ENCODE results near the gene KCNK4. TPM values are rescaled to one million over a fixed set of nuclear protein-coding genes. Genes with fewer than 3 reads are reported as not detected.

KCNK4 gene
- polyA plus RNA-seq, 2 of the 4 experiments (the other 2 are of a cell fraction): 0.12 TPM; not detected in 1

GRCh38 chr11:64296236-64296635, 5.1 kb downstream of the KCNK4 start:
- no peaks in the 10 kb centered on the region for H3K9me3 ChIP-seq
- DNase-seq (ENCODE audit: low read depth in 1 of 2, low spot score in 1 of 2): no peak
- ChIA-PET POLR2A (no interaction called here), CTCF (interaction anchor here (0.7 to 2.5 kb wide), 6 partner anchors 18 to 59 kb away, joined by 3 to 7 read pairs (median 5); no protein-coding TSS in a partner anchor)
- H3K4me2 ChIP-seq: no peak overlapping the region
- H3K4me1 ChIP-seq: peaks cover 5% of the 10 kb centered on the region; the same call in 2 of the 3 replicates
- no peak overlapping the region for H3K4me3 ChIP-seq
- H3K27ac ChIP-seq: no peak overlapping the region
- no peak for ATAC-seq
- 7% methylated on average over 1 of the region's 1 CpG for WGBS (ENCODE audit: missing lambda C conversion rate)
- FAIRE-seq: no peak
- TF ChIP-seq ZNF302 (CRISPR knock-in tag; IDR thresholded peaks at IDR 0.05): no peak
- no peak for TF ChIP-seq CTCF (IDR thresholded peaks at IDR 0.05)
- TF ChIP-seq ZSCAN20 (CRISPR knock-in tag; IDR thresholded peaks at IDR 0.05): no peak
- no peak for TF ChIP-seq EP300 (IDR thresholded peaks at IDR 0.05)
- TF ChIP-seq E2F6 (IDR thresholded peaks at IDR 0.05; ENCODE audit: borderline replicate concordance, low read depth): no peak
- TF ChIP-seq REST (IDR thresholded peaks at IDR 0.05): no peak
- no peak for TF ChIP-seq CBX2 (IDR thresholded peaks at IDR 0.05; ENCODE audit: borderline replicate concordance, low read depth)
- TF ChIP-seq RARB (CRISPR knock-in tag; IDR thresholded peaks at IDR 0.05): no peak
- TF ChIP-seq MAZ (IDR thresholded peaks at IDR 0.05; ENCODE audit: borderline replicate concordance, low read depth, low read length): no peak
- no peak for TF ChIP-seq CBX8 (IDR thresholded peaks at IDR 0.05)
- no peak for TF ChIP-seq MAX (IDR thresholded peaks at IDR 0.05)
- TF ChIP-seq KDM1A (IDR thresholded peaks at IDR 0.05; ENCODE audit: low read depth): no peak
- no peak for TF ChIP-seq FOSL2 (IDR thresholded peaks at IDR 0.05)
- TF ChIP-seq FOSL2 (CRISPR knock-in tag; IDR thresholded peaks at IDR 0.05): no peak
- no peak for TF ChIP-seq RFX5 (IDR thresholded peaks at IDR 0.05)
- no peak for TF ChIP-seq POLR2AphosphoS2 (conservative IDR thresholded peaks at IDR 0.05; ENCODE audit: low read length)
- no peak for TF ChIP-seq ZC3H11A (IDR thresholded peaks at IDR 0.05)
- TF ChIP-seq HOXA7 (CRISPR knock-in tag; IDR thresholded peaks at IDR 0.05): no peak
- TF ChIP-seq JUNB (IDR thresholded peaks at IDR 0.05): no peak
- TF ChIP-seq EHF (CRISPR knock-in tag; IDR thresholded peaks at IDR 0.05): no peak

GRCh38 chr11:64296830-64297698, 6.0 kb downstream of the KCNK4 start:
- ATAC-seq (no peak), FAIRE-seq (no peak), DNase-seq (ENCODE audit: low read depth in 1 of 2, low spot score in 1 of 2) (no peak)
- Histone ChIP-seq H3K4me2 (no peak overlapping the region), H3K9me3 (no peaks in the 10 kb centered on the region), H3K27ac (no peak overlapping the region), H3K4me1 (peaks cover 5% of the 10 kb centered on the region; the same call in 2 of the 3 replicates), H3K4me3 (no peak overlapping the region)
- POLR2A ChIA-PET: no interaction called here
- CTCF ChIA-PET: interaction anchor here (0.6 to 2.5 kb wide), 7 partner anchors 19 to 59 kb away, joined by 3 to 7 read pairs (median 5); partner anchors contain the start of gene PLCB3
- no peak for TF ChIP-seq GATA3 (IDR thresholded peaks at IDR 0.05; ENCODE audit: borderline replicate concordance)
- TF ChIP-seq CBX2 (IDR thresholded peaks at IDR 0.05; ENCODE audit: borderline replicate concordance, low read depth): no peak
- no peak for TF ChIP-seq POLR2A (IDR thresholded peaks at IDR 0.05; ENCODE audit: low read length)
- no peak for TF ChIP-seq JUN (IDR thresholded peaks at IDR 0.05)
- no peak for TF ChIP-seq HDAC2 (IDR thresholded peaks at IDR 0.05)
- no peak for TF ChIP-seq EHMT2 (IDR thresholded peaks at IDR 0.05; ENCODE audit: low read depth)
- TF ChIP-seq BHLHE40 (IDR thresholded peaks at IDR 0.05; ENCODE audit: low read depth, low read length): no peak
- no peak for TF ChIP-seq RAD21 (conservative IDR thresholded peaks at IDR 0.05 in 1 of 2, IDR thresholded peaks at IDR 0.05 in 1 of 2)
- no peak for TF ChIP-seq CHD2 (IDR thresholded peaks at IDR 0.05; ENCODE audit: low read length, partially characterized antibody)
- TF ChIP-seq MAFK (IDR thresholded peaks at IDR 0.05; ENCODE audit: partially characterized antibody): no peak
- no peak for TF ChIP-seq SMC3 (IDR thresholded peaks at IDR 0.05)
- TF ChIP-seq JUNB (IDR thresholded peaks at IDR 0.05): no peak
- no peak for TF ChIP-seq CBX8 (IDR thresholded peaks at IDR 0.05)
- TF ChIP-seq ZSCAN20 (CRISPR knock-in tag; IDR thresholded peaks at IDR 0.05): no peak
- TF ChIP-seq TFCP2L1 (CRISPR knock-in tag; IDR thresholded peaks at IDR 0.05): no peak
- no peak for TF ChIP-seq RARB (CRISPR knock-in tag; IDR thresholded peaks at IDR 0.05)
- TF ChIP-seq MYC (IDR thresholded peaks at IDR 0.05; ENCODE audit: borderline replicate concordance, low read length): no peak
- TF ChIP-seq ZFP36 (IDR thresholded peaks at IDR 0.05; ENCODE audit: borderline replicate concordance, partially characterized antibody): no peak
- 75% methylated on average over 30 of the region's 34 CpGs for WGBS (ENCODE audit: missing lambda C conversion rate)

Measured in A549 (cell line).